ENCODE results near the gene MYOD1. TPM values are rescaled to one million over a fixed set of nuclear protein-coding genes. Genes with fewer than 3 reads are reported as not detected.

The MYOD1 gene
- total RNA-seq, 1 experiment from 2014 or later, result not detected

DNA sequence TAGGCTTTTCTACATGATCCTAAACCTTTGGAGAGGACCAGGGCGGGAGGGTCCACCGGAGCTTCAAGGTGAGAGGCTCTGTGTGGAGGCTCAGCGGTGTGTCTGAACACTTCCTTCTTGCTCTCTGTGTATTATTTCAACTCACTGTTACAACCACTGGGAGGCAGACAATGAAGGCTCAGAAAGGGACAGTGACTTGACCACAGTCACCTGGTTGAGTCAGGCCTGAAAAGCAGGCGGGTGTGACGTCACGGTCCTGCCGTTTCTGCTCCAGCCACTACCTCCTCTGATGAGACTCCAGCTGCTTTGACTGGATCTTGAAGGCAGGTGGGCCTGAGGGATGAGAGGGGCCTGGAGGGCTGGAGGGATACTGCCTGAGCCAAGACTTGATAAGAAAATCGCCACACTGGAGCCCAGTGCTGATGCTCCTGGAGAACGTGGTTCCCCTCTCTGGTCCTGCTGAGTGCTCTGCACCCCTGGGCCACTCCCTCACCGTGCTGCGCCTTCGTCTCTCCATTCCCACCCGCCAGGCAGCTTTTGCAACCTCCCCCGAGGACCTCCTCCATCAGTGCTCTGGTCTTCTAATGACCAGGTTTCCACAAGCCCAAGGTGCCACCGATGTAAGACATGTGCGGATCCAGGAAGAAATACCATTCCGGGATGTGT, 43.1 kb downstream of the MYOD1 start:
- intact Hi-C loops (cut with micrococcal nuclease; ENCODE audit: unreplicated experiment), result loop anchor here (5.0 kb wide), 1 partner anchor 50 kb away; no protein-coding TSS in a partner anchor
- POLR2A ChIA-PET (ENCODE audit: unreplicated experiment), result no interaction called here
- no peak for DNase-seq
- Histone ChIP-seq H3K27me3 (ENCODE audit: insufficient read depth, low read depth) (0 out of 2 replicates have a peak, but pooled peaks cover 7% of the 10 kb centered on the region), H3K9me2 (ENCODE audit: insufficient read depth) (no peaks in the 10 kb centered on the region), H4K20me1 (ENCODE audit: insufficient read depth) (no peaks in the 10 kb centered on the region), H3K79me2 (ENCODE audit: low read depth) (no peaks in the 10 kb centered on the region), H3K4me1 (replicated peaks; ENCODE audit: insufficient read depth) (no peaks in the 10 kb centered on the region), H3F3A (ENCODE audit: insufficient read depth, low read depth) (no peaks in the 10 kb centered on the region), H3K36me3 (ENCODE audit: low read depth) (no peaks in the 10 kb centered on the region), H3K27ac (no peak overlapping the region), H3K4me2 (no peak overlapping the region), H3K4me3 (no peak overlapping the region), H2AFZ (no peak overlapping the region), H3K9me3 (ENCODE audit: insufficient read depth, low read depth) (no peaks in the 10 kb centered on the region)
- no TSS peak for BruUV-seq (replicated peaks)
- no peak for TF ChIP-seq EZH2 (IDR thresholded peaks at IDR 0.05; ENCODE audit: low read depth)
- no peak for TF ChIP-seq CTCF (conservative IDR thresholded peaks at IDR 0.05)
- CTCF ChIA-PET, result no interaction called here

GRCh38 chr11:17763244-17763643, 43.9 kb downstream of the MYOD1 start:
- Histone ChIP-seq H3K27ac (no peak overlapping the region), H3K79me2 (ENCODE audit: low read depth) (no peaks in the 10 kb centered on the region), H2AFZ (no peak overlapping the region), H3F3A (ENCODE audit: insufficient read depth, low read depth) (no peaks in the 10 kb centered on the region), H3K4me3 (no peak overlapping the region), H3K4me2 (no peak overlapping the region), H3K9me2 (ENCODE audit: insufficient read depth) (no peaks in the 10 kb centered on the region), H3K9me3 (ENCODE audit: insufficient read depth, low read depth) (no peaks in the 10 kb centered on the region), H4K20me1 (ENCODE audit: insufficient read depth) (no peaks in the 10 kb centered on the region), H3K27me3 (ENCODE audit: insufficient read depth, low read depth) (0 out of 2 replicates have a peak, but pooled peaks cover 1% of the 10 kb centered on the region), H3K4me1 (replicated peaks; ENCODE audit: insufficient read depth) (no peaks in the 10 kb centered on the region), H3K36me3 (ENCODE audit: low read depth) (no peaks in the 10 kb centered on the region)
- TF ChIP-seq EZH2 (IDR thresholded peaks at IDR 0.05; ENCODE audit: low read depth) (no peak), CTCF (conservative IDR thresholded peaks at IDR 0.05) (no peak)
- POLR2A ChIA-PET (ENCODE audit: unreplicated experiment), result no interaction called here
- BruUV-seq (replicated peaks), result no TSS peak
- intact Hi-C loops (cut with micrococcal nuclease; ENCODE audit: unreplicated experiment), result loop anchor here (5.0 kb wide), 1 partner anchor 49 kb away; no protein-coding TSS in a partner anchor
- CTCF ChIA-PET, result no interaction called here
- no peak for DNase-seq

GRCh38 chr11:17763703-17764102, 44.3 kb downstream of the MYOD1 start:
- no peak overlapping the region for H2AFZ ChIP-seq
- BruUV-seq (replicated peaks), result no TSS peak
- H3K9me3 ChIP-seq (ENCODE audit: insufficient read depth, low read depth), result no peaks in the 10 kb centered on the region
- H3K4me2 ChIP-seq, result no peak overlapping the region
- no peaks in the 10 kb centered on the region for H3K79me2 ChIP-seq (ENCODE audit: low read depth)
- H3K27ac ChIP-seq, result no peak overlapping the region
- H3K27me3 ChIP-seq (ENCODE audit: insufficient read depth, low read depth), result no peaks in the 10 kb centered on the region
- no peak for TF ChIP-seq EZH2 (IDR thresholded peaks at IDR 0.05; ENCODE audit: low read depth)
- no peak for TF ChIP-seq CTCF (conservative IDR thresholded peaks at IDR 0.05)
- POLR2A ChIA-PET (ENCODE audit: unreplicated experiment), result no interaction called here
- no peaks in the 10 kb centered on the region for H3K9me2 ChIP-seq (ENCODE audit: insufficient read depth)
- CTCF ChIA-PET, result no interaction called here
- no peak for DNase-seq
- no peaks in the 10 kb centered on the region for H3K36me3 ChIP-seq (ENCODE audit: low read depth)
- no peak overlapping the region for H3K4me3 ChIP-seq
- no peaks in the 10 kb centered on the region for H3K4me1 ChIP-seq (replicated peaks; ENCODE audit: insufficient read depth)
- H3F3A ChIP-seq (ENCODE audit: insufficient read depth, low read depth), result no peaks in the 10 kb centered on the region
- no peaks in the 10 kb centered on the region for H4K20me1 ChIP-seq (ENCODE audit: insufficient read depth)
- intact Hi-C loops (cut with micrococcal nuclease; ENCODE audit: unreplicated experiment), result loop anchor here (5.0 kb wide), 1 partner anchor 49 kb away; no protein-coding TSS in a partner anchor
